Vagina (tissue), 2 donors: ENCODE data around the gene BCAS2.

ENCODE experiments used
- POLR2A ChIP-seq, 2 donors: fragments of 450-650 bp; IDR thresholded peaks; one replicate each; pipeline ENCODE4 v1.6.1; 2017; ENCODE audit warnings: antibody characterized with exemption in 2 of 2, mild to moderate bottlenecking in 2 of 2, moderate library complexity in 2 of 2
- TF ChIP-seq, protein P1 (sequence below), 3 experiments: fragments of 450-650 bp in 2 of 3; fragments of 200-600 bp in 1 of 3; sonication (generic) in 1 of 3; IDR thresholded peaks; one replicate each; pipeline ENCODE4 v1.5.1; 2017 to 2019; ENCODE audit warnings: antibody characterized with exemption in 3 of 3, mild to moderate bottlenecking in 2 of 3, moderate library complexity in 2 of 3

GRCh38 chr1:114618606-114619005 is 37.2 kb upstream of the BCAS2 start:
- TF ChIP-seq, protein P1, sequence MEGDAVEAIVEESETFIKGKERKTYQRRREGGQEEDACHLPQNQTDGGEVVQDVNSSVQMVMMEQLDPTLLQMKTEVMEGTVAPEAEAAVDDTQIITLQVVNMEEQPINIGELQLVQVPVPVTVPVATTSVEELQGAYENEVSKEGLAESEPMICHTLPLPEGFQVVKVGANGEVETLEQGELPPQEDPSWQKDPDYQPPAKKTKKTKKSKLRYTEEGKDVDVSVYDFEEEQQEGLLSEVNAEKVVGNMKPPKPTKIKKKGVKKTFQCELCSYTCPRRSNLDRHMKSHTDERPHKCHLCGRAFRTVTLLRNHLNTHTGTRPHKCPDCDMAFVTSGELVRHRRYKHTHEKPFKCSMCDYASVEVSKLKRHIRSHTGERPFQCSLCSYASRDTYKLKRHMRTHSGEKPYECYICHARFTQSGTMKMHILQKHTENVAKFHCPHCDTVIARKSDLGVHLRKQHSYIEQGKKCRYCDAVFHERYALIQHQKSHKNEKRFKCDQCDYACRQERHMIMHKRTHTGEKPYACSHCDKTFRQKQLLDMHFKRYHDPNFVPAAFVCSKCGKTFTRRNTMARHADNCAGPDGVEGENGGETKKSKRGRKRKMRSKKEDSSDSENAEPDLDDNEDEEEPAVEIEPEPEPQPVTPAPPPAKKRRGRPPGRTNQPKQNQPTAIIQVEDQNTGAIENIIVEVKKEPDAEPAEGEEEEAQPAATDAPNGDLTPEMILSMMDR (IDR thresholded peaks at IDR 0.05), result no peak
- no peak for TF ChIP-seq POLR2A (IDR thresholded peaks at IDR 0.05)
